Measurements from ENCODE around the gene SUGP2. TPM values are rescaled to one million over a fixed set of nuclear protein-coding genes. Genes with fewer than 3 reads are reported as not detected.

Gene SUGP2
- 29.9 and 37.6 TPM in 2 replicates for total RNA-seq

DNA sequence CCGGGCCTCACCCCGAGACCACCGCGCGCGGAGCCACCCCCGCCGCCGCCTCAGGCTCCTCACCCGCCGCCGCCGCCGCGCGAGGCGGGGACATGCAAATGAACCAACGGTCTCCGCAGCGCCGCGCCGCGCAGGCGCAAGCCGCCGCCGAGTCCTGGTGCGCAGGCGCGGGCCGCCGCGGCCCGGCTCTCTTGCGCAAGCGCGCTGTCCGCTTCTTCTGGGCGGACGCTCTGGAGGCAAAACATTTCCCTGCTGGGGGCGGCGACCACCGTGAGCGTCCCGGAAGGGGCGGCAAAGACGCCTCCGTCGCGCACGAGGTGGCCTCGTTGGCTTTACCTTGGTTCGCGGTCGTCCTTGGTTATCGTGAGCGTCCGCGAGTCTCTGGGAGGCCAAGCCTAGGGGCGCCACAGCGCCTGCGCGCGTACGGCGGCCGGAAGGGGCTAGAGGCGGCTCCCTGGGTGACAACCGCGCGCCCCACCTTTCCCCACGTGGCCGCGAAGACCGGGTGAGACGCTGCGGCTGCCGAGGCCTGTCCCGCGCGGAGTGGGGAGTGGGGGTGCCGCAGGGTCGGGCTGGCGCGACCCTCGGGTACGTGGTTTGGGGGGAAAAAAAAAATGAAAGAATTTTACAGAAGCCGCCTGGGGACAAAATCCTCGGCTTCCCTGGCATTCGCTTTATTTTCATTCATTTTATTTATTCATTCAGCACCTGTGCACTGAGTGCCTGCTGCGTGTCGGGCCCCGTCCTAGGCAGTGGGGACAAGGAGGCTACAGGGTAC is at the start of gene SUGP2, which contains the start of gene ARMC6:
TSS of gene SUGP2 (minus strand) at position 92 of the 778 bp plus-strand sequence. CDS start 2,446 bp downstream, outside the sequence.
TSS of gene ARMC6 (plus strand) at position 178 of the 778 bp plus-strand sequence. CDS start 607 bp downstream, outside the sequence.

GRCh38 chr19:19063183-19064097 is 30.1 kb upstream of the SUGP2 start, which contains the start of gene SLC25A42:
SLC25A42 (plus strand) TSS chr19:19063994; CDS start chr19:19096125, 32,131 bp downstream.

Other genes with a start within 250 kb of the SUGP2 start
- 0.53 and 2.5 TPM in 2 replicates for gene COMP, start 242.2 kb downstream of the SUGP2 start, total RNA-seq
- 71.8 and 84.5 TPM in 2 replicates for gene UPF1, start 201.6 kb downstream of the SUGP2 start, total RNA-seq
- gene CERS1, start 137.4 kb downstream of the SUGP2 start, total RNA-seq = 2.9 and 11.6 TPM in 2 replicates
- 136 and 162 TPM in 2 replicates for gene COPE, start 114.1 kb downstream of the SUGP2 start, total RNA-seq
- 49.1 and 49.5 TPM in 2 replicates for gene DDX49, start 113.8 kb downstream of the SUGP2 start, total RNA-seq
- 56.9 and 113 TPM in 2 replicates for gene HOMER3, start 92.3 kb downstream of the SUGP2 start, total RNA-seq
- 28.7 and 51.1 TPM in 2 replicates for gene ARMC6, start 86 bp upstream of the SUGP2 start, total RNA-seq
- 7.6 and 9.1 TPM in 2 replicates for gene SLC25A42, start 30.5 kb upstream of the SUGP2 start, total RNA-seq
- 30.9 and 38.5 TPM in 2 replicates for gene TMEM161A, start 105.0 kb upstream of the SUGP2 start, total RNA-seq
- gene MEF2B, start 136.7 kb upstream of the SUGP2 start, total RNA-seq = 0.07 TPM in 1 of 2 replicates, not detected in the other
- gene BORCS8, start 158.6 kb upstream of the SUGP2 start, total RNA-seq = 11.5 and 13.2 TPM in 2 replicates
- 32.9 and 35.7 TPM in 2 replicates for gene RFXANK, start 158.7 kb upstream of the SUGP2 start, total RNA-seq
- 5.3 and 9.5 TPM in 2 replicates for gene NR2C2AP, start 169.9 kb upstream of the SUGP2 start, total RNA-seq
- under 0.01 TPM in 1 of 2 replicates, not detected in the other for gene NCAN, start 178.4 kb upstream of the SUGP2 start, total RNA-seq
- 0.72 and 0.83 TPM in 2 replicates for gene TM6SF2, start 239.8 kb upstream of the SUGP2 start, total RNA-seq